CD4-positive, CD25-positive, alpha-beta regulatory T cell (primary cell): ENCODE data around the gene SIK2. TPM values are rescaled to one million over a fixed set of nuclear protein-coding genes. Genes with fewer than 3 reads are reported as not detected.
A peak's percentile ranks its signal among the peaks of the same experiment; 100 is the strongest.

ENCODE experiments used
- ATAC-seq, 2 donors: fragments of 150-1000 bp; cut with Tn5 transposase; one replicate each; pipeline ENCODE4 v1.10.0; 2021; ENCODE audit warnings: low read depth in 2 of 2, moderate number of reproducible peaks in 2 of 2, moderate library complexity in 1 of 2
- DNase-seq, 3 donors: peaks; one replicate each; pipeline versions ENCODE4 v3.0.0 to v3.0.0-alpha.2; 2012 to 2022; ENCODE audit warnings: mixed read lengths in 1 of 3
- H3K27ac ChIP-seq: one replicate; pipeline ENCODE4 v1.7.0; 2013; ENCODE audit warnings: mild to moderate bottlenecking, low read length; ENCODE audit not compliant: insufficient read depth, poor library complexity, severe bottlenecking
- H3K27me3 ChIP-seq: one replicate; pipeline ENCODE4 v1.7.0; 2013; ENCODE audit warnings: low read length; ENCODE audit not compliant: control insufficient read depth, insufficient read depth
- H3K36me3 ChIP-seq: one replicate; pipeline ENCODE4 v1.7.0; 2013; ENCODE audit warnings: mild to moderate bottlenecking, low read length, moderate library complexity; ENCODE audit not compliant: control insufficient read depth, insufficient read depth
- H3K4me1 ChIP-seq: 2 replicates; pipeline ENCODE4 v1.7.0; 2013; ENCODE audit warnings: mild to moderate bottlenecking, low read length; ENCODE audit not compliant: insufficient read depth, control insufficient read depth, poor library complexity, severe bottlenecking
- H3K4me3 ChIP-seq: one replicate; pipeline ENCODE4 v1.7.0; 2013; ENCODE audit warnings: low read depth, mild to moderate bottlenecking, low read length, moderate library complexity
- H3K9me3 ChIP-seq, 2 experiments: 1 replicate in 1 of 2; 2 replicates in 1 of 2; pipeline ENCODE4 v1.7.0; 2013; ENCODE audit warnings: low read length in 2 of 2, mild to moderate bottlenecking in 1 of 2, moderate library complexity in 1 of 2; ENCODE audit not compliant: control insufficient read depth in 2 of 2
- H3K27ac Mint-ChIP-seq, 3 donors: one replicate each; pipeline ENCODE4 v1.8.0; 2020 to 2022; ENCODE audit warnings: mild to moderate bottlenecking in 3 of 3, mixed read lengths in 3 of 3, moderate library complexity in 2 of 3
- H3K27me3 Mint-ChIP-seq: one replicate; pipeline ENCODE4 v1.8.0; 2022; ENCODE audit warnings: mild to moderate bottlenecking, mixed read lengths
- H3K36me3 Mint-ChIP-seq: one replicate; pipeline ENCODE4 v1.8.0; 2020; ENCODE audit warnings: mixed read lengths
- H3K4me1 Mint-ChIP-seq, 4 donors: one replicate each; pipeline ENCODE4 v1.8.0; 2020 to 2022; ENCODE audit warnings: mixed read lengths in 4 of 4, mild to moderate bottlenecking in 1 of 4
- H3K4me3 Mint-ChIP-seq, 4 donors: one replicate each; pipeline ENCODE4 v1.8.0; 2020 to 2022; ENCODE audit warnings: mild to moderate bottlenecking in 4 of 4, mixed read lengths in 4 of 4, moderate library complexity in 3 of 4
- H3K9me3 Mint-ChIP-seq, 7 donors: one replicate each; pipeline ENCODE4 v1.8.0; 2020 to 2022; ENCODE audit warnings: mixed read lengths in 7 of 7, mild to moderate bottlenecking in 3 of 7, moderate library complexity in 2 of 7
- polyA plus RNA-seq, 4 donors: library from polyadenylated mRNA; unstranded; fragments of 300-500 nt; fragmentation: Illumina TruSeq; gene quantifications; one replicate each; pipeline ENCODE4 v1.2.3, GENCODE V29; 2021
- total RNA-seq: library from RNA; stranded (reverse); gene quantifications from one replicate; pipeline ENCODE4 v1.2.3, GENCODE V29; 2022

The SIK2 gene
- total and polyA plus RNA-seq, 5 donors from 2014 or later = 0.05 to 8.7 (median 0.16) TPM

- Mint-ChIP-seq H3K27ac (no peak overlapping the region), H3K4me3 (no peak overlapping the region), H3K4me1 (peaks cover 22 to 52% (median 43%) of the 10 kb centered on the region in 4 donors), H3K27me3 (no peaks in the 10 kb centered on the region), H3K36me3 (peaks cover 58% of the 10 kb centered on the region), H3K9me3 (no peaks in the 10 kb centered on the region)
- no peaks in the 10 kb centered on the region for H3K9me3 ChIP-seq
- H3K4me1 ChIP-seq = peaks cover 29% of the 10 kb centered on the region
- no peak overlapping the region for H3K27ac ChIP-seq
- no peak for ATAC-seq
- H3K36me3 ChIP-seq = peaks cover 63% of the 10 kb centered on the region
- no peak overlapping the region for H3K4me3 ChIP-seq
- H3K27me3 ChIP-seq = no peaks in the 10 kb centered on the region
- DNase-seq = no peak
Measured at GRCh38 chr11:111761036-111761435, 158.8 kb downstream of the SIK2 start.

GRCh38 chr11:111762526-111762925 lies 160.3 kb downstream of the SIK2 start:
- no peaks in the 10 kb centered on the region for H3K9me3 ChIP-seq
- Mint-ChIP-seq H3K4me3 (peak overlapping the region in 1 of 4 donors; percentile 91), H3K36me3 (peaks cover 54% of the 10 kb centered on the region), H3K27me3 (no peaks in the 10 kb centered on the region), H3K27ac (peak overlapping the region in 2 of 3 donors; percentile 2 to 18), H3K4me1 (peaks cover 17 to 60% (median 49%) of the 10 kb centered on the region in 4 donors), H3K9me3 (no peaks in the 10 kb centered on the region)
- no peak for ATAC-seq
- peaks cover 54% of the 10 kb centered on the region for H3K36me3 ChIP-seq
- no peak overlapping the region for H3K4me3 ChIP-seq
- peaks cover 36% of the 10 kb centered on the region for H3K4me1 ChIP-seq
- no peak overlapping the region for H3K27ac ChIP-seq
- no peak for DNase-seq
- no peaks in the 10 kb centered on the region for H3K27me3 ChIP-seq

GRCh38 chr11:111762981-111763643 lies 160.9 kb downstream of the SIK2 start:
- peak overlapping the region; percentile 14 for H3K4me3 ChIP-seq
- H3K9me3 Mint-ChIP-seq = no peaks in the 10 kb centered on the region
- peak overlapping the region in 3 of 4 donors; percentile 42 to 91 (median 52) for H3K4me3 Mint-ChIP-seq
- no peaks in the 10 kb centered on the region for H3K9me3 ChIP-seq
- no peak for ATAC-seq
- H3K4me1 Mint-ChIP-seq = peaks cover 14 to 59% (median 46%) of the 10 kb centered on the region in 4 donors
- H3K27me3 ChIP-seq = no peaks in the 10 kb centered on the region
- peaks cover 49% of the 10 kb centered on the region for H3K36me3 Mint-ChIP-seq
- peaks cover 50% of the 10 kb centered on the region for H3K36me3 ChIP-seq
- peaks cover 36% of the 10 kb centered on the region for H3K4me1 ChIP-seq
- no peak overlapping the region for H3K27ac ChIP-seq
- no peak for DNase-seq
- H3K27me3 Mint-ChIP-seq = no peaks in the 10 kb centered on the region
- peak overlapping the region in 2 of 3 donors; percentile 2 to 18 for H3K27ac Mint-ChIP-seq

GRCh38 chr11:111764621-111765020 lies 162.4 kb downstream of the SIK2 start:
- peaks cover 36% of the 10 kb centered on the region for H3K36me3 ChIP-seq
- H3K9me3 ChIP-seq = no peaks in the 10 kb centered on the region
- Mint-ChIP-seq H3K9me3 (no peaks in the 10 kb centered on the region), H3K27ac (peak overlapping the region in 1 of 3 donors; percentile 86), H3K27me3 (no peaks in the 10 kb centered on the region), H3K4me3 (peak overlapping the region; percentile 91 to 100 (median 94)), H3K4me1 (peaks cover 14 to 50% (median 42%) of the 10 kb centered on the region in 4 donors), H3K36me3 (peaks cover 39% of the 10 kb centered on the region)
- H3K27me3 ChIP-seq = no peaks in the 10 kb centered on the region
- DNase-seq (no peak), ATAC-seq (no peak)
- peak overlapping the region; percentile 70 for H3K27ac ChIP-seq
- H3K4me1 ChIP-seq = peaks cover 36% of the 10 kb centered on the region
- peak overlapping the region; percentile 96 for H3K4me3 ChIP-seq

- peak overlapping the region; percentile 96 for H3K4me3 ChIP-seq
- Mint-ChIP-seq H3K27ac (peak overlapping the region; percentile 2 to 92 (median 86)), H3K4me1 (peaks cover 14 to 50% (median 41%) of the 10 kb centered on the region in 4 donors), H3K4me3 (peak overlapping the region; percentile 91 to 100 (median 94)), H3K9me3 (no peaks in the 10 kb centered on the region), H3K27me3 (no peaks in the 10 kb centered on the region), H3K36me3 (peaks cover 34% of the 10 kb centered on the region)
- H3K27ac ChIP-seq = peak overlapping the region; percentile 70
- H3K27me3 ChIP-seq = no peaks in the 10 kb centered on the region
- H3K4me1 ChIP-seq = peaks cover 36% of the 10 kb centered on the region
- DNase-seq = peak in 2 of 3 donors; percentile 5 to 22
- no peak for ATAC-seq
- peaks cover 27% of the 10 kb centered on the region for H3K36me3 ChIP-seq
- H3K9me3 ChIP-seq = no peaks in the 10 kb centered on the region
Measured at GRCh38 chr11:111765320-111765983, 163.2 kb downstream of the SIK2 start.

GRCh38 chr11:111765984-111766833 lies 164.0 kb downstream of the SIK2 start, which contains the start of gene PPP2R1B:
Gene PPP2R1B (minus strand): TSS chr11:111766389. CDS start chr11:111766361, 28 bp downstream.
- peak; percentile 95 to 96 for ATAC-seq
- peak; percentile 69 to 75 (median 74) for DNase-seq
- Mint-ChIP-seq H3K27ac (peak within 1 kb of the TSS; percentile 86 to 96 (median 92)), H3K27me3 (no peaks in the 10 kb centered on the region), H3K4me3 (peak within 1 kb of the TSS; percentile 91 to 100 (median 94)), H3K36me3 (peaks cover 28% of the 10 kb centered on the region), H3K9me3 (no peaks in the 10 kb centered on the region), H3K4me1 (peaks cover 14 to 48% (median 40%) of the 10 kb centered on the region in 4 donors)
- Histone ChIP-seq H3K36me3 (peaks cover 20% of the 10 kb centered on the region), H3K4me3 (peak within 1 kb of the TSS; percentile 96), H3K27me3 (no peaks in the 10 kb centered on the region), H3K9me3 (no peaks in the 10 kb centered on the region), H3K4me1 (peaks cover 36% of the 10 kb centered on the region), H3K27ac (peak within 1 kb of the TSS; percentile 70)

GRCh38 chr11:111766834-111767142 lies 164.5 kb downstream of the SIK2 start:
- no peaks in the 10 kb centered on the region for H3K27me3 Mint-ChIP-seq
- H3K27ac Mint-ChIP-seq = peak overlapping the region; percentile 86 to 96 (median 92)
- H3K36me3 ChIP-seq = peaks cover 15% of the 10 kb centered on the region
- peak overlapping the region; percentile 89 for H3K4me3 ChIP-seq
- no peak for ATAC-seq
- peak overlapping the region; percentile 70 for H3K27ac ChIP-seq
- no peaks in the 10 kb centered on the region for H3K9me3 Mint-ChIP-seq
- peaks cover 36% of the 10 kb centered on the region for H3K4me1 ChIP-seq
- peaks cover 25% of the 10 kb centered on the region for H3K36me3 Mint-ChIP-seq
- peaks cover 14 to 44% (median 39%) of the 10 kb centered on the region in 4 donors for H3K4me1 Mint-ChIP-seq
- peak overlapping the region; percentile 91 to 100 (median 94) for H3K4me3 Mint-ChIP-seq
- DNase-seq = no peak
- no peaks in the 10 kb centered on the region for H3K9me3 ChIP-seq
- H3K27me3 ChIP-seq = no peaks in the 10 kb centered on the region
